HCT116 (cell line): ENCODE measurements around the gene ALOXE3. TPM values are rescaled to one million over a fixed set of nuclear protein-coding genes. Genes with fewer than 3 reads are reported as not detected.

Experiments
- ATAC-seq: fragments of 200-7000 bp; cut with Tn5 transposase; 2 replicates; pipeline ENCODE4 v1.9.1; 2020; ENCODE audit warnings: mild to moderate bottlenecking, moderate library complexity
- BruUV-seq: library from RNA; stranded (reverse); fragments of 400-500 nt; replicated peaks from 2 replicates; lab custom pipeline; 2021; lab: Mats Ljungman, UMichigan
- CTCF ChIA-PET: fragments of 300-600 bp; sonication (Branson Sonifier 250); formaldehyde crosslinking; loops from one replicate; lab custom pipeline; 2021; ENCODE audit warnings: antibody characterized with exemption; lab: Charles Lee
- POLR2A ChIA-PET: fragments of 300-600, 350-600 bp; sonication (Branson Sonifier 250); formaldehyde crosslinking; loops from one replicate; lab custom pipeline; 2021; ENCODE audit warnings: antibody characterized with exemption; lab: Charles Lee
- RAD21 ChIA-PET, 2 experiments: fragments of 300-600 bp; sonication (Branson Sonifier 250); formaldehyde crosslinking; loops; one replicate each; lab custom pipeline; 2023; ENCODE audit warnings: low total read pairs in 2 of 2; ENCODE audit not compliant: uncharacterized antibody in 2 of 2, unreplicated experiment in 2 of 2, low non-redundant PET in 1 of 2; lab: Charles Lee
- DNase-seq: peaks from one replicate; pipeline ENCODE4 v3.0.0-alpha.2; 2010; ENCODE audit warnings: low read depth, low spot score
- H2AFZ ChIP-seq: fragments of 200-600 bp; shearing (Covaris generic), sonication (generic); 2 replicates; pipeline ENCODE4 v1.6.1; 2017; ENCODE audit warnings: low read depth, mixed run types, mixed read lengths, antibody characterized with exemption, low read length; ENCODE audit not compliant: poor library complexity, severe bottlenecking
- H3K27ac ChIP-seq: 2 replicates; pipeline ENCODE4 v1.5.1; 2012; ENCODE audit warnings: low read depth, low read length
- H3K27me3 ChIP-seq: fragments of 200-600 bp; sonication (generic); 2 replicates; pipeline ENCODE4 v1.6.1; 2016; ENCODE audit warnings: mixed run types, low read length, mixed read lengths; ENCODE audit not compliant: insufficient read depth
- H3K36me3 ChIP-seq, 2 experiments: fragments of 200-500 bp in 1 of 2; fragments of 200-600 bp in 1 of 2; sonication (Bioruptor generic) in 1 of 2; sonication (generic) in 1 of 2; 2 replicates each; pipeline versions ENCODE4 v1.5.1 to v1.6.1; 2014 to 2016; ENCODE audit warnings: low read length in 2 of 2, inconsistent platforms in 1 of 2, mixed read lengths in 1 of 2, mixed run types in 1 of 2; ENCODE audit not compliant: insufficient read depth in 2 of 2, control insufficient read depth in 1 of 2
- H3K4me1 ChIP-seq, 2 experiments: fragments of 200-600 bp in 1 of 2; sonication (generic) in 1 of 2; 2 replicates each; pipeline versions ENCODE4 v1.5.1 to v1.6.1; 2012 to 2017; ENCODE audit warnings: low read length in 2 of 2, inconsistent platforms in 1 of 2, mild to moderate bottlenecking in 1 of 2, mixed read lengths in 1 of 2, mixed run types in 1 of 2, moderate library complexity in 1 of 2; ENCODE audit not compliant: insufficient read depth in 2 of 2, control insufficient read depth in 1 of 2
- H3K4me2 ChIP-seq: fragments of 200-600 bp; sonication (generic); 2 replicates; pipeline ENCODE4 v1.6.1; 2017; ENCODE audit warnings: mixed run types, low read length, mixed read lengths
- H3K4me3 ChIP-seq, 2 experiments: fragments of 200-600 bp in 1 of 2; sonication (generic) in 1 of 2; replicated peaks in 1 of 2; 2 replicates each; pipeline ENCODE4 v1.5.1; 2011 to 2016; ENCODE audit warnings: low read length in 2 of 2, control low read depth in 1 of 2, low read depth in 1 of 2, mild to moderate bottlenecking in 1 of 2, mixed read lengths in 1 of 2, mixed run types in 1 of 2
- H3K79me2 ChIP-seq: fragments of 200-600 bp; sonication (generic); 2 replicates; pipeline ENCODE4 v1.6.1; 2017; ENCODE audit warnings: mild to moderate bottlenecking, mixed run types, low read length, moderate library complexity, mixed read lengths; ENCODE audit not compliant: insufficient read depth
- H3K9ac ChIP-seq: fragments of 200-600 bp; sonication (generic); 2 replicates; pipeline ENCODE4 v1.6.1; 2016; ENCODE audit warnings: low read length, mixed read lengths
- H3K9me2 ChIP-seq: fragments of 200-600 bp; sonication (generic), shearing (Covaris generic); 2 replicates; pipeline ENCODE4 v1.6.1; 2017; ENCODE audit warnings: mixed run types, mild to moderate bottlenecking, moderate library complexity; ENCODE audit not compliant: insufficient read depth
- H3K9me3 ChIP-seq, 2 experiments: fragments of 200-500 bp in 1 of 2; fragments of 200-600 bp in 1 of 2; sonication (Bioruptor generic) in 1 of 2; sonication (generic) in 1 of 2; 2 replicates each; pipeline ENCODE4 v1.6.1; 2014 to 2017; ENCODE audit warnings: low read length in 2 of 2, mixed read lengths in 2 of 2, inconsistent platforms in 1 of 2, low read depth in 1 of 2, mild to moderate bottlenecking in 1 of 2, mixed run types in 1 of 2, moderate library complexity in 1 of 2; ENCODE audit not compliant: control insufficient read depth in 1 of 2, insufficient read depth in 1 of 2
- H4K20me1 ChIP-seq: fragments of 200-600 bp; sonication (generic), shearing (Covaris generic); 2 replicates; pipeline ENCODE4 v1.6.1; 2017; ENCODE audit warnings: mixed run types, mild to moderate bottlenecking, moderate library complexity; ENCODE audit not compliant: insufficient read depth
- RAD21 ChIP-seq: IDR thresholded peaks from 2 replicates; pipeline ENCODE4 v1.6.1; 2012; ENCODE audit warnings: low read depth, mild to moderate bottlenecking
- SRF ChIP-seq: IDR thresholded peaks from 2 replicates; pipeline ENCODE4 v1.6.1; 2012; ENCODE audit warnings: low read depth
- YY1 ChIP-seq: IDR thresholded peaks from 2 replicates; pipeline ENCODE4 v1.6.1; 2011; ENCODE audit warnings: low read length, low read depth, moderate library complexity, mild to moderate bottlenecking; ENCODE audit not compliant: insufficient replicate concordance; ENCODE audit errors: extremely low read depth
- intact Hi-C: fragments of 100-400 bp; cut with micrococcal nuclease; formaldehyde crosslinking; loops from 2 replicates; pipeline ENCODE4 v1.10.0; 2022
- total RNA-seq: library from RNA; stranded (reverse); gene quantifications from one replicate; pipeline ENCODE4 v1.2.1, GENCODE V29; 2021; ENCODE audit not compliant: unreplicated experiment
- TF ChIP-seq, protein P1 (sequence below), 3 experiments: fragments of 200-600 bp in 1 of 3; sonication (generic) in 1 of 3; IDR thresholded peaks in 2 of 3; conservative IDR thresholded peaks in 1 of 3; 2 replicates each; pipeline ENCODE4 v1.5.1; 2012 to 2017; ENCODE audit warnings: low read depth in 2 of 3, low read length in 2 of 3, antibody characterized with exemption in 1 of 3, borderline replicate concordance in 1 of 3, control low read depth in 1 of 3, mild to moderate bottlenecking in 1 of 3, mixed read lengths in 1 of 3, mixed run types in 1 of 3, moderate library complexity in 1 of 3; ENCODE audit not compliant: insufficient read depth in 1 of 3
- TF ChIP-seq, protein P2 (sequence below): IDR thresholded peaks from 2 replicates; pipeline ENCODE4 v1.6.1; 2012

Gene ALOXE3
- total RNA-seq, 1 experiment from 2014 or later: 3.5 TPM

DNA sequence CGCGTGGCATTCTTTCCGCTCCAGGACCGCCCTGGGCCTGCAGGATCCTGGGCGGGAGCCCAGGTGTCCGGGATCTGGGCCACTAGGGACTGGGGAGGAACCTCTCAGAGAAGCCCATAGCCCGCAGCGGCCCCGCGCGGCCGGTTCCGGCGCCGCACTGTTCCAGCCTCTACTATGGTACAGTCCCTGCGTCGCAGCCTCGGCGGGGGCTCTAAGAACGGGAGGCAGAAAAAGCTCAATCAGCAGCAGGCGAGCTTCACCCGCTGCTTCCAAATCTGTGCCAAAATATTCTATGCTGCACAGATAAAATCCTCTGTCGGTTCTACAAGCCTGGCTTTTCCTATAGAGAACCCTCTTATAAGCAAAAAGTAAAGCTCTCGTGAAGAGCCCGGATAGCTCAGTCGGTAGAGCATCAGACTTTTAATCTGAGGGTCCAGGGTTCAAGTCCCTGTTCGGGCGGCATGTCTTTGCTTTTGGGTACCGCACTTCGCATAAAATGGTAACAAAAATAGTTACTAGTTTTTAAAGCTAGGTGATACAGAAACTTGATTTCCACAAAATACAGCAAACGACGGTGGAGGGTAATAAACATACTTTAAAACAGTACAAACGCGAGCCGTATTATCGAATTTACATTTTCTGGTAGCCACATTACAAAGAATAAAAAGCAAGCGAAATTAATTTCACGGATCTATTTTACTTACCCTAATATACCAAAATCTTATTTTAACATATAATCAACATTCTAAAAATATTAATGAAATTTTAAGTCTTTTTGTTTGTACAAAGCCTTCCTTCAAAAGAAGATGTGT lies 661 bp upstream of the ALOXE3 start:
- Histone ChIP-seq H3K4me1 (peaks cover 22 to 66% of the 10 kb centered on the region in 2 experiments), H3K4me2 (peak overlapping the region; percentile 98), H3K9ac (peak overlapping the region; percentile 88), H3K27me3 (no peaks in the 10 kb centered on the region), H3K27ac (peak overlapping the region; percentile 83), H3K36me3 (no peaks in the 10 kb centered on the region), H2AFZ (peak overlapping the region; percentile 87), H3K4me3 (peak overlapping the region; percentile 52 to 59), H4K20me1 (peaks cover 3% of the 10 kb centered on the region; the same call in 1 of the 2 replicates), H3K9me2 (no peaks in the 10 kb centered on the region), H3K79me2 (no peaks in the 10 kb centered on the region), H3K9me3 (no peaks in the 10 kb centered on the region)
- TF ChIP-seq, protein P1, sequence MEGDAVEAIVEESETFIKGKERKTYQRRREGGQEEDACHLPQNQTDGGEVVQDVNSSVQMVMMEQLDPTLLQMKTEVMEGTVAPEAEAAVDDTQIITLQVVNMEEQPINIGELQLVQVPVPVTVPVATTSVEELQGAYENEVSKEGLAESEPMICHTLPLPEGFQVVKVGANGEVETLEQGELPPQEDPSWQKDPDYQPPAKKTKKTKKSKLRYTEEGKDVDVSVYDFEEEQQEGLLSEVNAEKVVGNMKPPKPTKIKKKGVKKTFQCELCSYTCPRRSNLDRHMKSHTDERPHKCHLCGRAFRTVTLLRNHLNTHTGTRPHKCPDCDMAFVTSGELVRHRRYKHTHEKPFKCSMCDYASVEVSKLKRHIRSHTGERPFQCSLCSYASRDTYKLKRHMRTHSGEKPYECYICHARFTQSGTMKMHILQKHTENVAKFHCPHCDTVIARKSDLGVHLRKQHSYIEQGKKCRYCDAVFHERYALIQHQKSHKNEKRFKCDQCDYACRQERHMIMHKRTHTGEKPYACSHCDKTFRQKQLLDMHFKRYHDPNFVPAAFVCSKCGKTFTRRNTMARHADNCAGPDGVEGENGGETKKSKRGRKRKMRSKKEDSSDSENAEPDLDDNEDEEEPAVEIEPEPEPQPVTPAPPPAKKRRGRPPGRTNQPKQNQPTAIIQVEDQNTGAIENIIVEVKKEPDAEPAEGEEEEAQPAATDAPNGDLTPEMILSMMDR (IDR thresholded peaks at IDR 0.05 in 2 of 3, conservative IDR thresholded peaks at IDR 0.05 in 1 of 3; ENCODE audit: borderline replicate concordance in 1 of 3, insufficient read depth in 1 of 3, low read depth in 2 of 3, low read length in 2 of 3): peak; percentile 65 to 83 (median 79); a peak in 5 of 6 replicates
- TF ChIP-seq RAD21: peak; percentile 58
- no peak for TF ChIP-seq SRF
- TF ChIP-seq YY1: peak; percentile 42
- TF ChIP-seq, protein P2, sequence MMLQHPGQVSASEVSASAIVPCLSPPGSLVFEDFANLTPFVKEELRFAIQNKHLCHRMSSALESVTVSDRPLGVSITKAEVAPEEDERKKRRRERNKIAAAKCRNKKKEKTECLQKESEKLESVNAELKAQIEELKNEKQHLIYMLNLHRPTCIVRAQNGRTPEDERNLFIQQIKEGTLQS: peak; percentile 99; the same call in 1 of the 2 replicates
- ChIA-PET CTCF (interaction anchor here (0.7 to 4.0 kb wide), 29 partner anchors 8 to 177 kb away, joined by 3 to 26 read pairs (median 5); partner anchors contain the start of genes AURKB, CTC1, RANGRF and SLC25A35), RAD21 (interaction anchor here (0.6 to 0.9 kb wide), 4 partner anchors 21 to 105 kb away, joined by 3 to 6 read pairs (median 4); no protein-coding TSS in a partner anchor), POLR2A (interaction anchor here (0.6 to 4.1 kb wide), 12 partner anchors 11 to 129 kb away, joined by 3 to 43 read pairs (median 5); partner anchors contain the start of genes AURKB, CTC1, PER1 and PFAS)
- ATAC-seq (peak; percentile 61), DNase-seq (peak; percentile 65)
- intact Hi-C loops: loop anchor here (1.0 to 5.0 kb wide), 4 partner anchors 42 to 129 kb away; partner anchors contain the start of gene CTC1
- BruUV-seq: no TSS peak
